Mammary epithelial cell (primary cell): ENCODE results near the gene LUZP2.

Experiments used
- EZH2 ChIP-seq: IDR thresholded peaks from 2 replicates; pipeline ENCODE4 v1.6.1; 2012; ENCODE audit warnings: low read length, inconsistent platforms, borderline replicate concordance
- TF ChIP-seq, protein P1 (sequence below), 2 donors: IDR thresholded peaks in 1 of 2; conservative IDR thresholded peaks in 1 of 2; 2 replicates each; pipeline ENCODE4 v1.5.1; 2011 to 2012; ENCODE audit warnings: inconsistent platforms in 2 of 2, low read length in 2 of 2, mild to moderate bottlenecking in 2 of 2, control low read depth in 1 of 2, low read depth in 1 of 2; ENCODE audit not compliant: insufficient read depth in 1 of 2; ENCODE audit errors: extremely low read depth in 1 of 2

DNA sequence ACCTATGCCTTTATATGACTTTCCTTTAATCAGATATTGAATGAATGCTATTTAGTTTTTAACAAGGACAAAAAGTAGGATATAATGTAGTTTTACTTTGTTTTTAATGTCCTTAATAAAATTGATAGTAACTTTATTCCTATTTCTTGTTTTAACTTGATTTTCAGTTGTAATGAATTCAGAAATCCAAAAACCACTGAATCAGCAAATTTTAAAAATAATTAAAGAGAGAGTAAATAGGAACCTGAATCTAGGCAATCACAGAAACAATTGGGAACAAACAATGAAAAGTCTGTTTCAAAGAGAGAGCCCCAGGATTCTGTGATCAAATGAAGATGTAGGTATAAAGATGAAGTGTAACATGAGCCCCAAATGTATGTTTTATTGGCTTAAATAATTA is 556.0 kb downstream of the LUZP2 start:
- TF ChIP-seq, protein P1, sequence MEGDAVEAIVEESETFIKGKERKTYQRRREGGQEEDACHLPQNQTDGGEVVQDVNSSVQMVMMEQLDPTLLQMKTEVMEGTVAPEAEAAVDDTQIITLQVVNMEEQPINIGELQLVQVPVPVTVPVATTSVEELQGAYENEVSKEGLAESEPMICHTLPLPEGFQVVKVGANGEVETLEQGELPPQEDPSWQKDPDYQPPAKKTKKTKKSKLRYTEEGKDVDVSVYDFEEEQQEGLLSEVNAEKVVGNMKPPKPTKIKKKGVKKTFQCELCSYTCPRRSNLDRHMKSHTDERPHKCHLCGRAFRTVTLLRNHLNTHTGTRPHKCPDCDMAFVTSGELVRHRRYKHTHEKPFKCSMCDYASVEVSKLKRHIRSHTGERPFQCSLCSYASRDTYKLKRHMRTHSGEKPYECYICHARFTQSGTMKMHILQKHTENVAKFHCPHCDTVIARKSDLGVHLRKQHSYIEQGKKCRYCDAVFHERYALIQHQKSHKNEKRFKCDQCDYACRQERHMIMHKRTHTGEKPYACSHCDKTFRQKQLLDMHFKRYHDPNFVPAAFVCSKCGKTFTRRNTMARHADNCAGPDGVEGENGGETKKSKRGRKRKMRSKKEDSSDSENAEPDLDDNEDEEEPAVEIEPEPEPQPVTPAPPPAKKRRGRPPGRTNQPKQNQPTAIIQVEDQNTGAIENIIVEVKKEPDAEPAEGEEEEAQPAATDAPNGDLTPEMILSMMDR (conservative IDR thresholded peaks at IDR 0.05 in 1 of 2, IDR thresholded peaks at IDR 0.05 in 1 of 2; ENCODE audit: extremely low read depth in 1 of 2, insufficient read depth in 1 of 2, low read depth in 1 of 2, low read length in 2 of 2), result no peak
- TF ChIP-seq EZH2, result no peak
